ENCODE measurements around the gene NFKBIE. TPM values are rescaled to one million over a fixed set of nuclear protein-coding genes. Genes with fewer than 3 reads are reported as not detected.

The NFKBIE gene
- total and polyA plus RNA-seq, 2 of the 13 experiments (the other 11 are each of a cell fraction or from before 2014, with no cell fraction given): 6.7 to 14.5 TPM

DNA sequence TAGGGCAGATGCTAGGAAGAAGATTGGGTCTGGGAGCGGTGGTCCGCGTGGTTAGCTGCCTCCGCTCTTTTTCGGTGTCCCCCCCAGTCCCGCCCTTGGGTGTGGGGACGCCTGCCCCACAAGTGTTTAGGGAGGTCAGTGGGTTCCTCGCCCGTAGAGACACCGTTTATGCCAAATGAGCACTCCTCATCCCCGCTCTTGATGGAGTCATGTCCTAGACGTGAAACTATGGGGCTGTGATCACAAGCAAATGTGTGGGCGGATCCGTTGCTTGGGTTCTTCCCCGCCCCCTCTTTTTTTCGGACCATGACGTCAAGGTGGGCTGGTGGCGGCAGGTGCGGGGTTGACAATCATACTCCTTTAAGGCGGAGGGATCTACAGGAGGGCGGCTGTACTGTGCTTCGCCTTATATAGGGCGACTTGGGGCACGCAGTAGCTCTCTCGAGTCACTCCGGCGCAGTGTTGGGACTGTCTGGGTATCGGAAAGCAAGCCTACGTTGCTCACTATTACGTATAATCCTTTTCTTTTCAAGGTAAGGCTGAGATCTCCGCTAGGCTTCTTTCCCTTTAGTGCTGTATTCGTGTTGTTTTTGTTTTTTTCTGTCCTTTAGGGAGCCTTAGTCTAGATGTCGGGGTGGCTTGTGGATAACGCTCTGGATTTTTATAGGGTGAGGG lies 18.6 kb downstream of the NFKBIE start, which contains the start of gene HSP90AB1 (continued):
- TF ChIP-seq THAP9 (CRISPR knock-in tag; IDR thresholded peaks at IDR 0.05; ENCODE audit: borderline replicate concordance) (no peak), ZNF619 (CRISPR knock-in tag; IDR thresholded peaks at IDR 0.05) (0 out of 2 replicates have a peak, but pooled peaks have one; percentile 2), ZNF326 (CRISPR knock-in tag; IDR thresholded peaks at IDR 0.05; ENCODE audit: borderline replicate concordance) (no peak), ZNF562 (CRISPR knock-in tag; IDR thresholded peaks at IDR 0.05; ENCODE audit: borderline replicate concordance) (no peak), ZSCAN5A (CRISPR knock-in tag; IDR thresholded peaks at IDR 0.05; ENCODE audit: borderline replicate concordance) (peak; percentile 11; the same call in 1 of the 2 replicates), THYN1 (CRISPR knock-in tag; IDR thresholded peaks at IDR 0.05; ENCODE audit: borderline replicate concordance, low read depth) (no peak), TBL1XR1 (IDR thresholded peaks at IDR 0.05; ENCODE audit: borderline replicate concordance, low read length, partially characterized antibody) (peak; percentile 72), ZNF10 (CRISPR knock-in tag; IDR thresholded peaks at IDR 0.05; ENCODE audit: borderline replicate concordance, low read depth) (no peak), ADNP (CRISPR knock-in tag; IDR thresholded peaks at IDR 0.05) (no peak), ZFY (CRISPR knock-in tag; IDR thresholded peaks at IDR 0.05) (peak; percentile 57; the same call in 1 of the 2 replicates), POLR2G (IDR thresholded peaks at IDR 0.05; ENCODE audit: low read depth, low read length) (peak; percentile 100), ZNF746 (CRISPR knock-in tag; IDR thresholded peaks at IDR 0.05) (no peak; the same call in none of the 2 replicates), SP4 (CRISPR knock-in tag; IDR thresholded peaks at IDR 0.05) (peak; percentile 55)
- TF ChIP-seq, protein P1, sequence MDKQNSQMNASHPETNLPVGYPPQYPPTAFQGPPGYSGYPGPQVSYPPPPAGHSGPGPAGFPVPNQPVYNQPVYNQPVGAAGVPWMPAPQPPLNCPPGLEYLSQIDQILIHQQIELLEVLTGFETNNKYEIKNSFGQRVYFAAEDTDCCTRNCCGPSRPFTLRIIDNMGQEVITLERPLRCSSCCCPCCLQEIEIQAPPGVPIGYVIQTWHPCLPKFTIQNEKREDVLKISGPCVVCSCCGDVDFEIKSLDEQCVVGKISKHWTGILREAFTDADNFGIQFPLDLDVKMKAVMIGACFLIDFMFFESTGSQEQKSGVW (CRISPR knock-in tag; IDR thresholded peaks at IDR 0.05; ENCODE audit: borderline replicate concordance): peak; percentile 28; the same call in 1 of the 2 replicates
- TF ChIP-seq, protein P2, sequence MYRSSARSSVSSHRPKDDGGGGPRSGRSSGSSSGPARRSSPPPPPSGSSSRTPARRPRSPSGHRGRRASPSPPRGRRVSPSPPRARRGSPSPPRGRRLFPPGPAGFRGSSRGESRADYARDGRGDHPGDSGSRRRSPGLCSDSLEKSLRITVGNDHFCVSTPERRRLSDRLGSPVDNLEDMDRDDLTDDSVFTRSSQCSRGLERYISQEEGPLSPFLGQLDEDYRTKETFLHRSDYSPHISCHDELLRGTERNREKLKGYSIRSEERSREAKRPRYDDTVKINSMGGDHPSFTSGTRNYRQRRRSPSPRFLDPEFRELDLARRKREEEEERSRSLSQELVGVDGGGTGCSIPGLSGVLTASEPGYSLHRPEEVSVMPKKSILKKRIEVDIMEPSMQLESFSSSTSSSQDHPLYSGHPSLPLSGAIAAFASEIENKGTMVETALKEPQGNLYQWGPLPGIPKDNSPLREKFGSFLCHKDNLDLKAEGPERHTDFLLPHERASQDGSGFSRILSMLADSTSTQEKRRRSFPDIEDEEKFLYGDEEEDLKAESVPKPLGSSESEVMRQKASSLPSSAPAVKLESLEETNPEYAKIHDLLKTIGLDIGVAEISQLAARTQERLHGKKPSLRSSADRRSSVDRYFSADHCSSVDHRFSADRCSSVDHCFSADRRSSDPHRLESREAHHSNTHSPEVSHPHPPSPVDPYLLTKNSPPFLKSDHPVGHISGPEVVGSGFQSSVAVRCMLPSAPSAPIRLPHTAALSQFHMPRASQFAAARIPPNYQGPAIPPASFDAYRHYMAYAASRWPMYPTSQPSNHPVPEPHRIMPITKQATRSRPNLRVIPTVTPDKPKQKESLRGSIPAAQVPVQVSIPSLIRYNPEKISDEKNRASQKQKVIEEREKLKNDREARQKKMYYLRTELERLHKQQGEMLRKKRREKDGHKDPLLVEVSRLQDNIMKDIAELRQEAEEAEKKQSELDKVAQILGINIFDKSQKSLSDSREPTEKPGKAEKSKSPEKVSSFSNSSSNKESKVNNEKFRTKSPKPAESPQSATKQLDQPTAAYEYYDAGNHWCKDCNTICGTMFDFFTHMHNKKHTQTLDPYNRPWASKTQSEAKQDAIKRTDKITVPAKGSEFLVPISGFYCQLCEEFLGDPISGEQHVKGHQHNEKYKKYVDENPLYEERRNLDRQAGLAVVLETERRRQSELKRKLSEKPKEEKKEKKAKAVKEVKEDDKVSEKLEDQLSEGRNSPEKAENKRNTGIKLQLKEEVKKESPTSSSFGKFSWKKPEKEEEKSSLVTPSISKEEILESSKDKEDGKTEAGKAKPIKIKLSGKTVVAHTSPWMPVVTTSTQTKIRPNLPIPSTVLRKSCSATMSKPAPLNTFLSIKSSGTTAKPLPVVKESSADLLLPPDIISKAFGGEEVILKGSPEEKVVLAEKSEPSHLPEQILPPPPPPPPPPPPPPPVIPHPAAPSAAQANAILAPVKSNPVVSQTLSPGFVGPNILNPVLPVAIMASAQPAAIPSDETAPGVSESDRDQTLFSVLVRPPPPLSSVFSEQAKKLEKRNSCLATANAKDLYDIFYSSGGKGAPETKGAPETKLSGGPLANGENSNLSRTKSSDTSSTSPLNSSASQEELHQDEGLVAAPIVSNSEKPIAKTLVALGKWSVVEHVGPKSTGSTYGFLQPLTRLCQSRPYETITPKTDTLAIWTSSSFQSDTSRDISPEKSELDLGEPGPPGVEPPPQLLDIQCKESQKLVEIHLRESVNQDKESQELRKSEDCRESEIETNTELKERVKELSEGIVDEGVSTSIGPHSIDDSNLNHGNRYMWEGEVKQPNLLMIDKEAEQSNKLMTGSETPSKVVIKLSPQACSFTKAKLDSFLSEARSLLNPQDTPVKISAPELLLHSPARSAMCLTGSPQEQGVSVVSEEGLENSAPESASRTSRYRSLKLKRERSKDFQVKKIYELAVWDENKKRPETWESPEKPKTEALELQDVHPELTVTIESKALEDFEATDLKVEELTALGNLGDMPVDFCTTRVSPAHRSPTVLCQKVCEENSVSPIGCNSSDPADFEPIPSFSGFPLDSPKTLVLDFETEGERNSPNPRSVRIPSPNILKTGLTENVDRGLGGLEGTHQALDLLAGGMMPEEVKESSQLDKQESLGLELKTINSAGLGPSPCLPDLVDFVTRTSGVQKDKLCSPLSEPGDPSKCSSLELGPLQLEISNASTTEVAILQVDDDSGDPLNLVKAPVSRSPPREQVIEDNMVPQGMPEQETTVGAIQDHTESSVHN (CRISPR knock-in tag; IDR thresholded peaks at IDR 0.05): peak; percentile 53; the same call in 1 of the 2 replicates

All from HepG2 (cell line).